Hepatocyte (in vitro differentiated cells): ENCODE measurements around the gene DYNLL2.

Experiments
- CTCF ChIP-seq: fragments of 200-600 bp; sonication (generic); IDR thresholded peaks from 2 replicates; pipeline ENCODE4 v1.5.1; 2016; ENCODE audit warnings: antibody characterized with exemption, mild to moderate bottlenecking; ENCODE audit not compliant: poor library complexity
- EZH2 ChIP-seq: fragments of 200-600 bp; sonication (generic); IDR thresholded peaks from 2 replicates; pipeline ENCODE4 v1.6.1; 2016; ENCODE audit warnings: antibody characterized with exemption, mild to moderate bottlenecking, borderline replicate concordance
- EZH2phosphoT487 ChIP-seq: fragments of 200-600 bp; sonication (generic); IDR thresholded peaks from one replicate; pipeline ENCODE4 v1.6.1; 2018; ENCODE audit warnings: antibody characterized with exemption, mild to moderate bottlenecking, low read depth, moderate library complexity; ENCODE audit not compliant: unreplicated experiment, severe bottlenecking

GRCh38 chr17:58047376-58048150 lies 35.7 kb upstream of the DYNLL2 start:
- TF ChIP-seq CTCF (no peak), EZH2 (no peak), EZH2phosphoT487 (no peak)
